Measurements from ENCODE around the gene FAM229A.

DNA sequence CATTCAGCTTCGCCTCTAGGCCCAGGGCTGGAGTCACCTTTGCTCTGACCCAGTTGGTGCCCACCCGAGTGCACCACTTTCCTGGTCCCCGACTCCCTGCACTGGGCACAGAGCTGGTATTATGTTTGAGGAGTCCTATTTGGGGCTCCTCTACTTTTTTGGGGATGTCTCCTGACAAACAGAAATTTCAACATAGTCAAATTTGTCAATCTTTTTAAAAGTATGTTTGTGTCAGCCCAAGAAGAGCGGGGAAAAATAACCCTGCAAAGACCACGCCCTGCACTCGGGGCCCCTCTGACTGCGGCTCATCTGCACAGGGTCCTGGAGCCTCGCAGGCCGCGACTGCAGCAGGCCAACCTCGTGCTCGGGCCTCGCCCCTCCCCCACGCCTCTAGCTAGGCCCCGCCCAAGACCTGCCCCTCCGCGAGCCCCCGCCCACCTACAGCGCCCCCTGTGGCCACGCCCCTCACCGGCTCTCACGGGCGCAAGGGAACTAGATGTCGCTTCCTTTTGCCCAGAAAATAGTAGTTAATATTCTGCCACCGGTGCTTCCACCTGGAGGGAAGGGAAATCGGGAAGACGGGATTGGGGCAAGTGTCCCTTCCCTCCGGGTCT is 11.4 kb downstream of the FAM229A start:
- TF ChIP-seq, protein P1, sequence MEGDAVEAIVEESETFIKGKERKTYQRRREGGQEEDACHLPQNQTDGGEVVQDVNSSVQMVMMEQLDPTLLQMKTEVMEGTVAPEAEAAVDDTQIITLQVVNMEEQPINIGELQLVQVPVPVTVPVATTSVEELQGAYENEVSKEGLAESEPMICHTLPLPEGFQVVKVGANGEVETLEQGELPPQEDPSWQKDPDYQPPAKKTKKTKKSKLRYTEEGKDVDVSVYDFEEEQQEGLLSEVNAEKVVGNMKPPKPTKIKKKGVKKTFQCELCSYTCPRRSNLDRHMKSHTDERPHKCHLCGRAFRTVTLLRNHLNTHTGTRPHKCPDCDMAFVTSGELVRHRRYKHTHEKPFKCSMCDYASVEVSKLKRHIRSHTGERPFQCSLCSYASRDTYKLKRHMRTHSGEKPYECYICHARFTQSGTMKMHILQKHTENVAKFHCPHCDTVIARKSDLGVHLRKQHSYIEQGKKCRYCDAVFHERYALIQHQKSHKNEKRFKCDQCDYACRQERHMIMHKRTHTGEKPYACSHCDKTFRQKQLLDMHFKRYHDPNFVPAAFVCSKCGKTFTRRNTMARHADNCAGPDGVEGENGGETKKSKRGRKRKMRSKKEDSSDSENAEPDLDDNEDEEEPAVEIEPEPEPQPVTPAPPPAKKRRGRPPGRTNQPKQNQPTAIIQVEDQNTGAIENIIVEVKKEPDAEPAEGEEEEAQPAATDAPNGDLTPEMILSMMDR (IDR thresholded peaks at IDR 0.05), result peak; percentile 28 to 83 (median 73)
- TF ChIP-seq EP300 (IDR thresholded peaks at IDR 0.05) (no peak), POLR2A (IDR thresholded peaks at IDR 0.05) (no peak)

Data from tibial nerve (tissue), 4 donors.